ENCODE data around the gene CCDC81. TPM values are rescaled to one million over a fixed set of nuclear protein-coding genes. Genes with fewer than 3 reads are reported as not detected.

The CCDC81 gene
- total and polyA plus RNA-seq, 9 of the 15 experiments (the other 6 are each of a cell fraction or from before 2014, with no cell fraction given), result 0.16 to 1.0 (median 0.41) TPM

GRCh38 chr11:86456075-86456939, 81.6 kb downstream of the CCDC81 start (continued):
- TF ChIP-seq ZNF407 (IDR thresholded peaks at IDR 0.05; ENCODE audit: low read depth) (no peak), ZBTB8A (IDR thresholded peaks at IDR 0.05; ENCODE audit: partially characterized antibody) (no peak), TCF3 (CRISPR knock-in tag; IDR thresholded peaks at IDR 0.05) (no peak), RBM25 (IDR thresholded peaks at IDR 0.05; ENCODE audit: low read depth, low read length, severe bottlenecking) (no peak), RAD21 (CRISPR knock-in tag; conservative IDR thresholded peaks at IDR 0.05 in 1 of 2, IDR thresholded peaks at IDR 0.05 in 1 of 2) (peak; percentile 97 to 98), YBX1 (IDR thresholded peaks at IDR 0.05) (no peak), DLX4 (CRISPR knock-in tag; IDR thresholded peaks at IDR 0.05) (no peak), KLF13 (tag; IDR thresholded peaks at IDR 0.05; ENCODE audit: borderline replicate concordance, low read depth) (no peak), DEAF1 (CRISPR knock-in tag; IDR thresholded peaks at IDR 0.05) (peak; percentile 95)
